Stomach (tissue), 9 donors: ENCODE results near the gene CIB1. TPM values are rescaled to one million over a fixed set of nuclear protein-coding genes. Genes with fewer than 3 reads are reported as not detected.

Source experiments
- DNase-seq, 2 donors: peaks; one replicate each; pipeline versions ENCODE4 v3.0.0 to v3.0.0-alpha.2; 2013 to 2019
- H3K27ac ChIP-seq, 5 donors: fragments of 200-600 bp in 4 of 5; sonication (generic) in 4 of 5; one replicate each; pipeline ENCODE4 v1.5.1; 2013 to 2019; ENCODE audit warnings: mild to moderate bottlenecking in 1 of 5, moderate library complexity in 1 of 5
- H3K27me3 ChIP-seq, 3 donors: fragments of 200-600 bp; sonication (generic); one replicate each; pipeline ENCODE4 v1.5.1; 2017 to 2019; ENCODE audit warnings: mixed run types in 1 of 3
- H3K36me3 ChIP-seq, 4 donors: fragments of 200-600 bp; sonication (generic); 1 replicate in 3 of 4; 2 replicates in 1 of 4; pipeline ENCODE4 v1.5.1; 2016 to 2019
- H3K4me1 ChIP-seq, 4 donors: fragments of 200-600 bp; sonication (generic); one replicate each; pipeline ENCODE4 v1.5.1; 2016 to 2019
- H3K4me3 ChIP-seq, 4 donors: fragments of 200-600 bp; sonication (generic) in 3 of 4; one replicate each; pipeline ENCODE4 v1.5.1; 2016 to 2019; ENCODE audit warnings: mild to moderate bottlenecking in 1 of 4
- H3K9me3 ChIP-seq, 4 donors: fragments of 200-600 bp; sonication (generic); one replicate each; pipeline ENCODE4 v1.5.1; 2016 to 2019
- CTCF ChIP-seq, 7 experiments: fragments of 450-650 bp in 4 of 7; fragments of 200-600 bp in 3 of 7; sonication (generic) in 3 of 7; IDR thresholded peaks; one replicate each; pipeline ENCODE4 v1.5.1; 2016 to 2019; ENCODE audit warnings: antibody characterized with exemption in 7 of 7, control low read depth in 2 of 7, mild to moderate bottlenecking in 1 of 7
- EP300 ChIP-seq: sonication (generic); formaldehyde crosslinking; IDR thresholded peaks from one replicate; pipeline ENCODE4 v1.6.1; 2017; ENCODE audit warnings: antibody characterized with exemption
- POLR2A ChIP-seq, 4 donors: fragments of 450-650 bp; IDR thresholded peaks; one replicate each; pipeline ENCODE4 v1.6.1; 2016; ENCODE audit warnings: antibody characterized with exemption in 4 of 4, control low read depth in 2 of 4, mild to moderate bottlenecking in 1 of 4, moderate library complexity in 1 of 4
- POLR2AphosphoS5 ChIP-seq, 3 donors: sonication (generic); formaldehyde crosslinking; IDR thresholded peaks; one replicate each; pipeline ENCODE4 v1.6.1; 2016; ENCODE audit warnings: antibody characterized with exemption in 3 of 3
- WGBS, 5 donors: extraction: QIAGEN DNeasy Blood & Tissue Kit in 3 of 5; methylation state at CpG; one replicate each; pipeline versions ENCODE4 v1.1.5 to v1.1.7; 2013 to 2018; 5-methylcytosine and 5-hydroxymethylcytosine counted together
- intact Hi-C: fragments of 100-400 bp; cut with DNase I; formaldehyde crosslinking; loops from one replicate; pipeline ENCODE4 v1.15.1; 2023; ENCODE audit warnings: low total_unique reads
- polyA plus RNA-seq, 3 donors: library from polyadenylated mRNA; stranded (reverse); fragments of 200-250 nt; gene quantifications; one replicate each; pipeline ENCODE4 v1.2.3, GENCODE V29; 2013
- total RNA-seq, 5 donors: library from RNA; depleted of rRNA; stranded (reverse); fragments of >200 nt; gene quantifications; one replicate each; pipeline versions ENCODE4 v1.1.0 to v1.2.3, GENCODE V29; 2014 to 2016
- donor health status: healthy with polysubstance abuse.
- donor health status: Bipolar disorder and iron deficiency.
- donor health status: healthy.

The CIB1 gene
- total and polyA plus RNA-seq, 8 donors = 27.4 to 206 (median 95.5) TPM

DNA sequence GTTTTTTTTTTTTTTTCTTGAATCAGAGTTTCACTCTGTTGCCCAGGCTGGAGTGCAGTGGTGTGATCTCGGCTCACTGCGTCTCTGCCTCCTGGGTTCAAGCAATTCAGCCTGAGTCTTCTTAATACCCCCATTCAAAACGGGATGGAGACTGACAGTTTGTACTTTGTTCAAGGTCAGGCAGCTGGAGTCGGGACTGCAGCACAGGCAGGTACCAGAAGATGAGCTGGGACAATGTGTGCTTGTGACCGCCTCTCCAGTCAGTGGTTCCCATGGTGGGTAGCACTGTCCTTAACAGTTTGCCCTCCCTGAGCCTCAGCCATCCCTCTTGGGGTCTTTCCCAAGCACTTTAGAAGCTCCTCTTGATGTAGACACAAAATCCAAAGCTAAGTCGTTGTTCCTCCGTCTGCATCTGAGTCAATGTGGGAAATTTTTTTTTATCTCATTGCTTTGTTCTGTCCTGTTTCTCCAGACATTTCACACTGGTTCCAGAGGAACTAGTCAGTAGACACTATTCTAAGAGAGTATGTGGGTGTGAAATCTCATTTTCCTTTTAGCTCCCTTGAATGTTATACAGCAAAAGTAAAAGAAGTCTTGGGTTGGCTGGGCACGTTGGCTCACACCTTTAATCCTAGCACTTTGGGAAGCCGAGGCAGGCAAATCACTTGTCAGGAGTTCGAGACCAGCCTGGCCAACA is 10.3 kb upstream of the CIB1 start:
- intact Hi-C loops = no loop called here
- H3K4me1 ChIP-seq = peaks cover 2 to 5% (median 4%) of the 10 kb centered on the region in 4 donors
- 80 to 92% (median 89%) methylated on average over 10 of the region's 10 CpGs for WGBS, 5 donors
- no peak for DNase-seq
- no peak overlapping the region for H3K27ac ChIP-seq
- no peaks in the 10 kb centered on the region for H3K27me3 ChIP-seq
- TF ChIP-seq CTCF (IDR thresholded peaks at IDR 0.05) (no peak), EP300 (no peak), POLR2AphosphoS5 (IDR thresholded peaks at IDR 0.05) (no peak), POLR2A (IDR thresholded peaks at IDR 0.05) (no peak)
- H3K4me3 ChIP-seq = no peak overlapping the region
- no peaks in the 10 kb centered on the region for H3K9me3 ChIP-seq
- peaks cover 7 to 28% (median 24%) of the 10 kb centered on the region in 4 donors for H3K36me3 ChIP-seq

DNA sequence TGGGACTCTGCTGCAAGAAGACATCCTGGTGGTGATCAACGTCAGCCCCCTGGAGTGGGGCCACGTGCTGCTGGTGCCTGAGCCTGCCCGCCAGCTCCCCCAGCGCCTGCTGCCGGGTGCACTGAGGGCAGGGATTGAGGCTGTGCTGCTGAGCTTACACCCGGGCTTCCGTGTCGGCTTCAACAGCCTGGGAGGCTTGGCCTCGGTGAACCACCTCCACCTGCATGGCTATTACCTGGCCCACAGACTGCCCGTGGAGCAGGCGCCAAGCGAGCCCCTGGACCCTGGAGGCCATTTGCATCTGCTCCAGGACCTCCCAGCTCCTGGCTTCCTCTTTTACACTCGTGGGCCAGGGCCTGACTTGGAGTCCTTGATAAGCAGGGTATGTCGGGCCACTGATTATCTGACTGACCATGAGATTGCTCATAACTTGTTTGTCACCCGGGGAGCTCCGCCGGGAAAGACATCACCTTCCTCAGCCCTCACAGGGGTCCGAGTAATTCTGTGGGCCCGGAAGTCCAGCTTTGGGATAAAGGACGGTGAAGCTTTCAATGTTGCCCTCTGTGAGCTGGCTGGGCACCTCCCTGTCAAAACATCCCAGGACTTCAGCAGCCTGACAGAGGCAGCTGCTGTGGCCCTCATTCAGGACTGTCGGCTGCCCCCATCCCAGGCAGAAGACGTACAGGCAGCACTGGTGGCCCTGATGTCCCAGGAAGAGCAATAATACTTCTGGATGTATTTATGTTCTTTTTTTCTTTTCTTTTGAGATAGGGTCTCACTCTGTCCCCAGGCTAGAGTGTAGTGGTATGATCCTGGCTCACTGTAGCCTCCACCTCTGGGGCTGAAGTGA is 7.8 kb upstream of the CIB1 start:
- Histone ChIP-seq H3K4me3 (no peak overlapping the region), H3K27me3 (no peaks in the 10 kb centered on the region), H3K4me1 (no peaks in the 10 kb centered on the region), H3K36me3 (peaks cover 21 to 51% (median 47%) of the 10 kb centered on the region in 4 donors), H3K9me3 (no peaks in the 10 kb centered on the region), H3K27ac (no peak overlapping the region)
- no peak for TF ChIP-seq POLR2AphosphoS5 (IDR thresholded peaks at IDR 0.05)
- TF ChIP-seq CTCF (IDR thresholded peaks at IDR 0.05) = no peak
- TF ChIP-seq EP300 = no peak
- no peak for TF ChIP-seq POLR2A (IDR thresholded peaks at IDR 0.05)
- intact Hi-C loops = no loop called here
- DNase-seq = no peak
- 81 to 84% (median 83%) methylated on average over 10 to 22 of the region's 22 CpGs for WGBS, 5 donors

DNA sequence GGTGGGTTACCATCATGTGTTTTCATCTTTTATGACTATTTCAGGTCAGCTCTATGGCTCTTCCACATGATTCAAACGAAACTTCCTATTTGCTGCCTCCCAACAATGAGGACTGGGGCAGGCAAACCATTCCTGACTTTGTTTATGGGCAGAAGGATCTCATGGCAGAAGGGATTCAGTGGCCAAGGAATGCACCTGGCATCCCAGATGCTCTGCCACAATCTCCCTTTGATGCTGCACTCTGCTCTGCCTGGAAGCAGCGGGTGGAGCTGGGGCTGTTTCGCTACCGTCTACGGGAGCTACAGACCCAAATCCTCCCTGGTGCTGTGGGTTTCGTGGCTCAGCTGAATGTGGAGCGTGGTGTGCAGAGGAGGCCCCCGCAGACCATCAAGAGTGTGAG is 7.1 kb upstream of the CIB1 start:
- Histone ChIP-seq H3K27me3 (no peaks in the 10 kb centered on the region), H3K4me3 (no peak overlapping the region), H3K9me3 (no peaks in the 10 kb centered on the region), H3K27ac (no peak overlapping the region), H3K36me3 (peaks cover 21 to 58% (median 54%) of the 10 kb centered on the region in 4 donors), H3K4me1 (no peaks in the 10 kb centered on the region)
- WGBS, 5 donors = 88 to 93% (median 92%) methylated on average over 6 to 8 of the region's 8 CpGs
- no peak for DNase-seq
- intact Hi-C loops = no loop called here
- no peak for TF ChIP-seq POLR2A (IDR thresholded peaks at IDR 0.05)
- TF ChIP-seq CTCF (IDR thresholded peaks at IDR 0.05) = no peak
- TF ChIP-seq EP300 = no peak
- TF ChIP-seq POLR2AphosphoS5 (IDR thresholded peaks at IDR 0.05) = no peak

GRCh38 chr15:90239371-90239770 is 5.6 kb upstream of the CIB1 start:
- DNase-seq = no peak
- Histone ChIP-seq H3K27me3 (no peaks in the 10 kb centered on the region), H3K9me3 (no peaks in the 10 kb centered on the region), H3K27ac (no peak overlapping the region), H3K36me3 (peaks cover 21 to 59% (median 56%) of the 10 kb centered on the region in 4 donors), H3K4me1 (peaks cover 5 to 12% (median 8%) of the 10 kb centered on the region in 4 donors), H3K4me3 (no peak overlapping the region)
- WGBS, 5 donors = 75 to 88% (median 82%) methylated on average over 3 of the region's 3 CpGs
- TF ChIP-seq CTCF (IDR thresholded peaks at IDR 0.05) = no peak
- no peak for TF ChIP-seq EP300
- no peak for TF ChIP-seq POLR2AphosphoS5 (IDR thresholded peaks at IDR 0.05)
- TF ChIP-seq POLR2A (IDR thresholded peaks at IDR 0.05) = no peak
- intact Hi-C loops = no loop called here
